WTC11 (cell line): ENCODE measurements around the gene USH2A.

Source experiments
- ATF2 ChIP-seq: sonication (generic); formaldehyde crosslinking; IDR thresholded peaks from 2 replicates; pipeline ENCODE4 v1.8.1; 2022; ENCODE audit warnings: low read depth, missing genetic modification reagents, borderline replicate concordance
- CREB1 ChIP-seq: sonication (generic); formaldehyde crosslinking; IDR thresholded peaks from 2 replicates; pipeline ENCODE4 v1.8.0; 2023; ENCODE audit warnings: mild to moderate bottlenecking, missing genetic modification reagents
- FOXJ3 ChIP-seq: sonication (generic); formaldehyde crosslinking; IDR thresholded peaks from 2 replicates; pipeline ENCODE4 v1.9.0; 2021; ENCODE audit warnings: missing genetic modification reagents, mild to moderate bottlenecking, borderline replicate concordance
- SMAD3 ChIP-seq: sonication (generic); formaldehyde crosslinking; IDR thresholded peaks from 2 replicates; pipeline ENCODE4 v1.8.0; 2022; ENCODE audit warnings: missing genetic modification reagents, mild to moderate bottlenecking, borderline replicate concordance
- USF2 ChIP-seq: sonication (generic); formaldehyde crosslinking; IDR thresholded peaks from 2 replicates; pipeline ENCODE4 v1.8.1; 2023; ENCODE audit warnings: mild to moderate bottlenecking, missing genetic modification reagents, moderate library complexity
- ZNF317 ChIP-seq: sonication (generic); formaldehyde crosslinking; IDR thresholded peaks from 2 replicates; pipeline ENCODE4 v1.8.1; 2023; ENCODE audit warnings: low read depth, mild to moderate bottlenecking, moderate library complexity, missing genetic modification reagents, borderline replicate concordance

GRCh38 chr1:215637041-215637573, 786.1 kb downstream of the USH2A start:
- TF ChIP-seq CREB1 (CRISPR knock-in tag) (no peak), SMAD3 (CRISPR knock-in tag) (no peak), FOXJ3 (CRISPR knock-in tag) (no peak), ZNF317 (CRISPR knock-in tag) (no peak), USF2 (CRISPR knock-in tag) (no peak), ATF2 (CRISPR knock-in tag) (no peak)
